GM18907 (cell line): Measurements from ENCODE around the gene KRT86.
"Not testable (repeated sequence)": the region's sequence is repeated elsewhere in the genome, so short reads cannot be mapped to it uniquely, and the experiment has no call there.

Experiments used
- ATAC-seq: cut with Tn5 transposase; IDR thresholded peaks from one replicate; pipeline ENCODE4 v1.9.1; 2021; ENCODE audit warnings: mild to moderate bottlenecking, moderate library complexity; ENCODE audit not compliant: unreplicated experiment

KRT86 gene

GRCh38 chr12:52264435-52264825, 10.0 kb upstream of the KRT86 start:
- no peak for ATAC-seq

- no peak for ATAC-seq
These were observed 7.9 kb upstream of the KRT86 start for GRCh38 chr12:52266514-52266913.

- ATAC-seq, result no peak
These were observed 7.2 kb upstream of the KRT86 start for GRCh38 chr12:52267266-52267665.

GRCh38 chr12:52267699-52268098, 6.7 kb upstream of the KRT86 start:
- no peak for ATAC-seq

- no peak for ATAC-seq
These were observed 6.2 kb upstream of the KRT86 start for GRCh38 chr12:52268212-52268611.

- ATAC-seq, result no peak
These were observed 3.8 kb upstream of the KRT86 start for GRCh38 chr12:52270541-52271070.

- no peak for ATAC-seq
These were observed 3.3 kb upstream of the KRT86 start for GRCh38 chr12:52271158-52271557.

- ATAC-seq, result no peak
These were observed 1.2 kb downstream of the KRT86 start for GRCh38 chr12:52275686-52276085.

- no peak for ATAC-seq
These were observed 3.2 kb downstream of the KRT86 start for GRCh38 chr12:52277486-52278245.

- ATAC-seq, result peak; percentile 69
These were observed 4.4 kb downstream of the KRT86 start for GRCh38 chr12:52278575-52279421.

- no peak for ATAC-seq
These were observed 5.2 kb downstream of the KRT86 start for GRCh38 chr12:52279422-52280318.

- ATAC-seq, result no peak
These were observed 5.9 kb downstream of the KRT86 start for GRCh38 chr12:52280319-52280795.

GRCh38 chr12:52280796-52281560, 6.5 kb downstream of the KRT86 start:
- ATAC-seq, result no peak

GRCh38 chr12:52284562-52285171, 10.2 kb downstream of the KRT86 start:
- ATAC-seq, result no peak

GRCh38 chr12:52285172-52285745, 10.8 kb downstream of the KRT86 start:
- ATAC-seq, result no peak

GRCh38 chr12:52285851-52286530, 11.5 kb downstream of the KRT86 start:
- ATAC-seq, result no peak

- not testable (repeated sequence) for ATAC-seq
These were observed 12.7 kb downstream of the KRT86 start for GRCh38 chr12:52286857-52287785.
